HepG2 (cell line): ENCODE measurements around the gene FSD2. TPM values are rescaled to one million over a fixed set of nuclear protein-coding genes. Genes with fewer than 3 reads are reported as not detected.

Source experiments
- ADNP ChIP-seq: sonication (generic); formaldehyde crosslinking; IDR thresholded peaks from 2 replicates; pipeline ENCODE4 v1.4.0; 2020; ENCODE audit warnings: missing genetic modification reagents
- CBFB ChIP-seq: sonication (generic); formaldehyde crosslinking; IDR thresholded peaks from 2 replicates; pipeline ENCODE4 v1.4.0; 2020; ENCODE audit warnings: missing genetic modification reagents
- GTF3A ChIP-seq: sonication (generic); formaldehyde crosslinking; conservative IDR thresholded peaks from 2 replicates; pipeline ENCODE4 v1.4.0; 2020; ENCODE audit warnings: mild to moderate bottlenecking, missing genetic modification reagents
- HOXA3 ChIP-seq: sonication (generic); formaldehyde crosslinking; IDR thresholded peaks from 2 replicates; pipeline ENCODE4 v1.5.0; 2020; ENCODE audit warnings: missing genetic modification reagents
- NONO ChIP-seq, 2 experiments: fragments of 450-650 bp in 1 of 2; sonication (generic) in 1 of 2; formaldehyde crosslinking in 1 of 2; IDR thresholded peaks in 1 of 2; conservative IDR thresholded peaks in 1 of 2; 2 replicates each; pipeline versions ENCODE4 v1.6.1 to v1.8.0; 2017 to 2022; ENCODE audit warnings: mild to moderate bottlenecking in 1 of 2, missing genetic modification reagents in 1 of 2, moderate library complexity in 1 of 2
- PAX8 ChIP-seq: sonication (generic); formaldehyde crosslinking; IDR thresholded peaks from 2 replicates; pipeline ENCODE4 v1.8.0; 2022; ENCODE audit warnings: mild to moderate bottlenecking, missing genetic modification reagents, borderline replicate concordance
- PRMT3 ChIP-seq: sonication (generic); formaldehyde crosslinking; IDR thresholded peaks from 2 replicates; pipeline ENCODE4 v1.8.1; 2022; ENCODE audit warnings: low read depth, mild to moderate bottlenecking, moderate library complexity, missing genetic modification reagents, borderline replicate concordance
- WIZ ChIP-seq: sonication (generic); formaldehyde crosslinking; IDR thresholded peaks from 2 replicates; pipeline ENCODE4 v1.5.1; 2020; ENCODE audit warnings: mild to moderate bottlenecking, missing genetic modification reagents
- ZNF333 ChIP-seq: sonication (generic); formaldehyde crosslinking; IDR thresholded peaks from 2 replicates; pipeline ENCODE4 v1.4.0; 2020; ENCODE audit warnings: mild to moderate bottlenecking, missing genetic modification reagents, borderline replicate concordance
- ZNF557 ChIP-seq: sonication (generic); formaldehyde crosslinking; IDR thresholded peaks from 2 replicates; pipeline ENCODE4 v1.4.0; 2020; ENCODE audit warnings: missing genetic modification reagents
- ZNF607 ChIP-seq: sonication (generic); formaldehyde crosslinking; IDR thresholded peaks from 2 replicates; pipeline ENCODE4 v1.5.1; 2020; ENCODE audit warnings: missing genetic modification reagents, mild to moderate bottlenecking, borderline replicate concordance
- ZNF670 ChIP-seq: sonication (generic); formaldehyde crosslinking; IDR thresholded peaks from 2 replicates; pipeline ENCODE4 v1.8.0; 2022; ENCODE audit warnings: mild to moderate bottlenecking, missing genetic modification reagents, borderline replicate concordance
- ZNF780A ChIP-seq: sonication (generic); formaldehyde crosslinking; IDR thresholded peaks from 2 replicates; pipeline ENCODE4 v1.8.0; 2022; ENCODE audit warnings: mild to moderate bottlenecking, missing genetic modification reagents, moderate library complexity
- ZNF841 ChIP-seq: sonication (generic); formaldehyde crosslinking; IDR thresholded peaks from 2 replicates; pipeline ENCODE4 v1.8.1; 2023; ENCODE audit warnings: missing genetic modification reagents, borderline replicate concordance
- ZSCAN29 ChIP-seq: sonication (generic); formaldehyde crosslinking; conservative IDR thresholded peaks from 2 replicates; pipeline ENCODE4 v1.4.0; 2020; ENCODE audit warnings: mild to moderate bottlenecking, missing genetic modification reagents
- polyA plus RNA-seq, 8 experiments: library from polyadenylated mRNA; depleted of rRNA in 3 of 8; stranded (reverse) in 7 of 8; unstranded in 1 of 8; fragments of >200 nt; fragmentation: Illumina TruSeq in 4 of 8; extraction: Trizol in 4 of 8; gene quantifications; 2 replicates each; pipeline versions ENCODE4 v1.2.1 to v1.2.3, GENCODE V29; 2011 to 2016; ENCODE audit warnings: low read depth in 4 of 8, missing spikeins in 1 of 8, mixed read lengths in 1 of 8; ENCODE audit not compliant: insufficient read depth in 1 of 8
- total RNA-seq, 5 experiments: library from RNA; depleted of rRNA; stranded (reverse); fragments of >200 nt; fragmentation: Illumina TruSeq; extraction: Trizol; gene quantifications; 2 replicates each; pipeline ENCODE4 v1.2.3, GENCODE V29; 2016; ENCODE audit warnings: low read depth in 1 of 5
- TF ChIP-seq, protein P1 (sequence below): IDR thresholded peaks from 2 replicates; pipeline ENCODE4 v1.6.1; 2016; ENCODE audit warnings: low read depth, missing genetic modification reagents, missing compliant biosample characterization
- TF ChIP-seq, protein P2 (sequence below): sonication (generic); formaldehyde crosslinking; IDR thresholded peaks from 2 replicates; pipeline ENCODE4 v1.5.0; 2020; ENCODE audit warnings: missing genetic modification reagents, mild to moderate bottlenecking, borderline replicate concordance
- TF ChIP-seq, protein P3 (sequence below), 2 experiments: fragments of 450-650 bp in 1 of 2; sonication (generic) in 1 of 2; formaldehyde crosslinking; IDR thresholded peaks; 2 replicates each; pipeline versions ENCODE4 v1.5.0 to v1.8.0; 2020 to 2022; ENCODE audit warnings: mild to moderate bottlenecking in 1 of 2, missing genetic modification reagents in 1 of 2
- TF ChIP-seq, protein P4 (sequence below): sonication (generic); formaldehyde crosslinking; IDR thresholded peaks from 2 replicates; pipeline ENCODE4 v1.4.0; 2020; ENCODE audit warnings: missing genetic modification reagents

FSD2 gene
- total and polyA plus RNA-seq, 2 of the 13 experiments (the other 11 are each of a cell fraction or from before 2014, with no cell fraction given): not detected

DNA sequence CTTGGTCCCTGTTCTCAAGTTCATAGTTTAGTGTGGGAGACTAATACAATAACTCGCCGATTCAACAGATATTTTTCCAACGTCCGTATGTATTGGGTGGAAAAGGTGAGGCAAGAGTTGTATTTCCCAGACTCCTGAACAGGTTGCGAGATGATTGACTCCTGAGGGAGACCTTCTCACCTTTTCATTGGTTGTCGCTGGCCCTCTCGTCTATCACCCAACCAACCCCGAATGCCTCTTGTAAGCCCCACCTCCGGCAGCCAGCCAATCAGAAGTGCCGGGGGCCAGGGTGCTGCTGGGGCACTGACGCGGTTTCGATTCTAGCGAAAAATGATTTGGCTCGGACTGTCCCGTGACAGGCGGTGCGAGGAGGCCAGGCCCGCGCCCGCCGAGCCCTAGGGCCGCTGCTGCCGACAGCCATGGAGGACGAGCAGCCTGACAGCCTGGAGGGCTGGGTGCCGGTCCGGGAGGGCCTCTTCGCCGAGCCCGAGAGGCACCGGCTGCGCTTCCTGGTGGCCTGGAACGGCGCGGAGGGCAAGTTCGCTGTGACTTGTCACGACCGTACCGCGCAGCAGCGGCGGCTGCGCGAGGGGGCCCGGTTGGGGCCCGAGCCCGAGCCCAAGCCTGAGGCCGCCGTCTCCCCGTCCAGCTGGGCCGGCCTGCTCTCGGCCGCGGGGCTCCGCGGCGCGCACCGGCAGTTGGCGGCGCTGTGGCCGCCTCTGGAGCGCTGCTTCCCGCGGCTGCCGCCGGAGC, 3.6 kb upstream of the FSD2 start, which contains the start of gene WHAMM (continued):
- TF ChIP-seq, protein P1, sequence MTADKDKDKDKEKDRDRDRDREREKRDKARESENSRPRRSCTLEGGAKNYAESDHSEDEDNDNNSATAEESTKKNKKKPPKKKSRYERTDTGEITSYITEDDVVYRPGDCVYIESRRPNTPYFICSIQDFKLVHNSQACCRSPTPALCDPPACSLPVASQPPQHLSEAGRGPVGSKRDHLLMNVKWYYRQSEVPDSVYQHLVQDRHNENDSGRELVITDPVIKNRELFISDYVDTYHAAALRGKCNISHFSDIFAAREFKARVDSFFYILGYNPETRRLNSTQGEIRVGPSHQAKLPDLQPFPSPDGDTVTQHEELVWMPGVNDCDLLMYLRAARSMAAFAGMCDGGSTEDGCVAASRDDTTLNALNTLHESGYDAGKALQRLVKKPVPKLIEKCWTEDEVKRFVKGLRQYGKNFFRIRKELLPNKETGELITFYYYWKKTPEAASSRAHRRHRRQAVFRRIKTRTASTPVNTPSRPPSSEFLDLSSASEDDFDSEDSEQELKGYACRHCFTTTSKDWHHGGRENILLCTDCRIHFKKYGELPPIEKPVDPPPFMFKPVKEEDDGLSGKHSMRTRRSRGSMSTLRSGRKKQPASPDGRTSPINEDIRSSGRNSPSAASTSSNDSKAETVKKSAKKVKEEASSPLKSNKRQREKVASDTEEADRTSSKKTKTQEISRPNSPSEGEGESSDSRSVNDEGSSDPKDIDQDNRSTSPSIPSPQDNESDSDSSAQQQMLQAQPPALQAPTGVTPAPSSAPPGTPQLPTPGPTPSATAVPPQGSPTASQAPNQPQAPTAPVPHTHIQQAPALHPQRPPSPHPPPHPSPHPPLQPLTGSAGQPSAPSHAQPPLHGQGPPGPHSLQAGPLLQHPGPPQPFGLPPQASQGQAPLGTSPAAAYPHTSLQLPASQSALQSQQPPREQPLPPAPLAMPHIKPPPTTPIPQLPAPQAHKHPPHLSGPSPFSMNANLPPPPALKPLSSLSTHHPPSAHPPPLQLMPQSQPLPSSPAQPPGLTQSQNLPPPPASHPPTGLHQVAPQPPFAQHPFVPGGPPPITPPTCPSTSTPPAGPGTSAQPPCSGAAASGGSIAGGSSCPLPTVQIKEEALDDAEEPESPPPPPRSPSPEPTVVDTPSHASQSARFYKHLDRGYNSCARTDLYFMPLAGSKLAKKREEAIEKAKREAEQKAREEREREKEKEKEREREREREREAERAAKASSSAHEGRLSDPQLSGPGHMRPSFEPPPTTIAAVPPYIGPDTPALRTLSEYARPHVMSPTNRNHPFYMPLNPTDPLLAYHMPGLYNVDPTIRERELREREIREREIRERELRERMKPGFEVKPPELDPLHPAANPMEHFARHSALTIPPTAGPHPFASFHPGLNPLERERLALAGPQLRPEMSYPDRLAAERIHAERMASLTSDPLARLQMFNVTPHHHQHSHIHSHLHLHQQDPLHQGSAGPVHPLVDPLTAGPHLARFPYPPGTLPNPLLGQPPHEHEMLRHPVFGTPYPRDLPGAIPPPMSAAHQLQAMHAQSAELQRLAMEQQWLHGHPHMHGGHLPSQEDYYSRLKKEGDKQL (CRISPR knock-in tag): no peak
- TF ChIP-seq PAX8 (CRISPR knock-in tag) (0 out of 2 replicates have a peak, but pooled peaks have one; percentile 30), ZNF607 (CRISPR knock-in tag) (no peak; the same call in none of the 2 replicates), ZNF780A (CRISPR knock-in tag) (no peak), ZNF557 (CRISPR knock-in tag) (peak; percentile 55; the same call in 1 of the 2 replicates), NONO (IDR thresholded peaks at IDR 0.05) (no peak), NONO (CRISPR knock-in tag; conservative IDR thresholded peaks at IDR 0.05) (no peak), PRMT3 (CRISPR knock-in tag) (no peak), HOXA3 (CRISPR knock-in tag) (peak; percentile 48; the same call in 1 of the 2 replicates), CBFB (CRISPR knock-in tag) (no peak), GTF3A (CRISPR knock-in tag) (no peak), ZNF333 (CRISPR knock-in tag) (no peak), ADNP (CRISPR knock-in tag) (no peak), ZNF670 (CRISPR knock-in tag) (no peak), ZNF841 (no peak), ZSCAN29 (CRISPR knock-in tag) (no peak), WIZ (CRISPR knock-in tag) (no peak)
- TF ChIP-seq, protein P2, sequence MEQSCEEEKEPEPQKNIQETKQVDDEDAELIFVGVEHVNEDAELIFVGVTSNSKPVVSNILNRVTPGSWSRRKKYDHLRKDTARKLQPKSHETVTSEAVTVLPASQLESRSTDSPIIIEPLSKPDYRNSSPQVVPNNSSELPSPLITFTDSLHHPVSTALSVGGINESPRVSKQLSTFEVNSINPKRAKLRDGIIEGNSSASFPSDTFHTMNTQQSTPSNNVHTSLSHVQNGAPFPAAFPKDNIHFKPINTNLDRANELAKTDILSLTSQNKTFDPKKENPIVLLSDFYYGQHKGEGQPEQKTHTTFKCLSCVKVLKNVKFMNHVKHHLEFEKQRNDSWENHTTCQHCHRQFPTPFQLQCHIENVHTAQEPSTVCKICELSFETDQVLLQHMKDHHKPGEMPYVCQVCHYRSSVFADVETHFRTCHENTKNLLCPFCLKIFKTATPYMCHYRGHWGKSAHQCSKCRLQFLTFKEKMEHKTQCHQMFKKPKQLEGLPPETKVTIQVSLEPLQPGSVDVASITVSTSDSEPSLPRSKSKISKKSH (CRISPR knock-in tag): peak; percentile 71; the same call in 1 of the 2 replicates
- TF ChIP-seq, protein P3, sequence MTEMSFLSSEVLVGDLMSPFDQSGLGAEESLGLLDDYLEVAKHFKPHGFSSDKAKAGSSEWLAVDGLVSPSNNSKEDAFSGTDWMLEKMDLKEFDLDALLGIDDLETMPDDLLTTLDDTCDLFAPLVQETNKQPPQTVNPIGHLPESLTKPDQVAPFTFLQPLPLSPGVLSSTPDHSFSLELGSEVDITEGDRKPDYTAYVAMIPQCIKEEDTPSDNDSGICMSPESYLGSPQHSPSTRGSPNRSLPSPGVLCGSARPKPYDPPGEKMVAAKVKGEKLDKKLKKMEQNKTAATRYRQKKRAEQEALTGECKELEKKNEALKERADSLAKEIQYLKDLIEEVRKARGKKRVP (CRISPR knock-in tag; IDR thresholded peaks at IDR 0.05): no peak
- TF ChIP-seq, protein P4, sequence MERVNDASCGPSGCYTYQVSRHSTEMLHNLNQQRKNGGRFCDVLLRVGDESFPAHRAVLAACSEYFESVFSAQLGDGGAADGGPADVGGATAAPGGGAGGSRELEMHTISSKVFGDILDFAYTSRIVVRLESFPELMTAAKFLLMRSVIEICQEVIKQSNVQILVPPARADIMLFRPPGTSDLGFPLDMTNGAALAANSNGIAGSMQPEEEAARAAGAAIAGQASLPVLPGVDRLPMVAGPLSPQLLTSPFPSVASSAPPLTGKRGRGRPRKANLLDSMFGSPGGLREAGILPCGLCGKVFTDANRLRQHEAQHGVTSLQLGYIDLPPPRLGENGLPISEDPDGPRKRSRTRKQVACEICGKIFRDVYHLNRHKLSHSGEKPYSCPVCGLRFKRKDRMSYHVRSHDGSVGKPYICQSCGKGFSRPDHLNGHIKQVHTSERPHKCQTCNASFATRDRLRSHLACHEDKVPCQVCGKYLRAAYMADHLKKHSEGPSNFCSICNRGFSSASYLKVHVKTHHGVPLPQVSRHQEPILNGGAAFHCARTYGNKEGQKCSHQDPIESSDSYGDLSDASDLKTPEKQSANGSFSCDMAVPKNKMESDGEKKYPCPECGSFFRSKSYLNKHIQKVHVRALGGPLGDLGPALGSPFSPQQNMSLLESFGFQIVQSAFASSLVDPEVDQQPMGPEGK: peak; percentile 60
